OCI-LY7 (cell line): Measurements from ENCODE around the gene SPATA45.

Experiments used
- CTCF ChIP-seq: fragments of 200-600 bp; sonication (generic); conservative IDR thresholded peaks from 2 replicates; pipeline ENCODE4 v1.5.1; 2014; ENCODE audit warnings: mild to moderate bottlenecking, antibody characterized with exemption, low read length, moderate library complexity, mixed read lengths
- EZH2phosphoT487 ChIP-seq: fragments of 200-600 bp; sonication (generic); IDR thresholded peaks from 2 replicates; pipeline ENCODE4 v1.6.1; 2018; ENCODE audit warnings: low read depth, borderline replicate concordance, mild to moderate bottlenecking, mixed run types, antibody characterized with exemption, low read length, moderate library complexity, mixed read lengths

- TF ChIP-seq CTCF (no peak), EZH2phosphoT487 (no peak)
Observed at GRCh38 chr1:212791261-212791675, 56.2 kb downstream of the SPATA45 start.
